SKM-1 treated with dmso at 0.1 percent for 144 hours (cell line): Measurements from ENCODE around the gene PRKCH.

ENCODE experiments used
- DNase-seq: peaks from one replicate; lab custom pipeline; 2025; ENCODE audit not compliant: unreplicated experiment; lab: John Stamatoyannopoulos, UW

PRKCH gene

GRCh38 chr14:61335049-61335448 is 13.7 kb downstream of the PRKCH start:
- DNase-seq, result no peak

DNA sequence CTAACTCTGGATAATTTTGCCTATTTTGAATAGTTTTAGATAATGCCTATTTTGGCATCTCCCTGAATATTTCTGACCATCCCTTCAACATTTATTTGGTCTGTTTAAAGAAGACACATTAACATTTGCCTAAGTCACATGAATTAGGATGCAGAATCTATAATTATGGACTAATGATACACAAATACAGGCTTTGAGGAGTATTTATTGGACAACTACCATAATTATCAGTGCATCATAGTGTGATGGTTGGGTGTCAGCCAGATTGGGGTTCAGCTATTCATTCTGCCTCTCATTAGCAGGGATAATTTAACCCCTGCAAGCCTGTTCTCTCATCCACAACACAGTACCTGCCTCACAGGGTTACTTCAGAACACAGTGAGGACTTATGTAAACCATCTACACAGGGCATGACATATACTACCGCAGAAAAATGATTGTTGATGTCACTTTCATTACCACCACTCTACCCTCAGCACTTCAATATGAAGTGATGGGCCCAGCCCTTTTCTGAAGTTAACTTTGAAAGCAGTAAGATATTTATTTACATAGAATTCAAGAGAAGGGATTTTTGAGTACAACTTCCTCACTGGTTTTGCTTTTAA is 14.4 kb downstream of the PRKCH start:
- DNase-seq, result no peak

DNA sequence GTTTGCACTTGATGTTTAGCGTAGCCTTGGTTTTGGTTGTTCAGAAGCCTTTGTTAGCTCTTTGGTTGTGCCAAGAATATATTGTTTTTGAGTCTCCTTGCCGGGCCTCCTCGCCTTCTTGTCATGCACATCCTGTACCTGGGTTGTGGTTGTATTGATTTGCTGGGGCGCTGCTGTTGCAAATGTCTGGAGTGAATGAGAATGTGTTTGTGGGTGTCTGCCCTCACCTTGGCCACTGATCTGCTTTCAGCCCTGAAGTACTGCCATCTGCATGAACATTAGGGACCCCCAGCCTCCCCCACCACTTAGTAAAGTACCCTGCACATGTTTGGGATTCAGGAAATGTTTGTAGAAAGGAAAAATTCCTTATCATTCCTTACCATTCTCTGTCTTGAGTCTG is 16.5 kb downstream of the PRKCH start:
- no peak for DNase-seq

- DNase-seq, result no peak
These were observed 17.1 kb downstream of the PRKCH start for GRCh38 chr14:61338457-61338856.

- DNase-seq, result no peak
These were observed 20.2 kb downstream of the PRKCH start for GRCh38 chr14:61341275-61342206.

DNA sequence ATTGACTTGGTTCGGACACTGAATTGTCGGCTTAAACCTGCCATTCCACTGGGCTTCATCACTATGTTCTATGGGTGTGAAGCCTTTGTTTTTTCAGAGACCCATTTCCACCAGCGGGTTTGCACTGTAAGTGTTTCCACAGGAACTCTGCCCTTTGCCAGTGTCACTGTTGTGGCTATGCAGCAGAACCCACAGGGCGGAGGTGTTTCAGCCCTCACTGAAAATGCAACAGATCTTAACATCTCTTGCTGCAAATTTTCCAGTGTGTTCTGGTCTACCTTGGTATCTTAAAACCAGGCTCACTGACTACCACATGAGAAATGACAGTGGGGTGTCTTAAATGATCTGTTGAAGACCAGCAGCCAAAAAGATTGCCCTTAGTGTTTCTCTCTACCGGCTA is 21.1 kb downstream of the PRKCH start:
- no peak for DNase-seq

- no peak for DNase-seq
These were observed 21.6 kb downstream of the PRKCH start for GRCh38 chr14:61342932-61343331.

DNA sequence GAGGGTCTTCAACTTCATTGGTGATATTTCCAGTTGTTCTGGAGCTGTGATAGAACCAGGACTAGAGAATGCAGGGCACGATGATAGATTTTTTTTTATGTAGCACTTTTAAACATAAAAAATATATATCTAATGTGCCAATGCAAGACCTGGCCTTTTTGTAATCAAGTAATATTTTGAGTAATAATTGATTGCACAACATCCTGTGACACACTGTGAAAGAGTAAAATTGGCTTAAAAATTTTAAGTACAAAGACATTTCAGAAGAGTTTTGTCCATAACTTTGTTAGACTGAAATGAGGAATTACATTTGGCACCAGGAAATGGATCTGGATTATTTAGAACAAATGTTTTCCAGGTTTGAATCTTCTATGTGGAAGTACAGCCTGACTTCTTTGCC is 22.1 kb downstream of the PRKCH start:
- DNase-seq, result no peak

DNA sequence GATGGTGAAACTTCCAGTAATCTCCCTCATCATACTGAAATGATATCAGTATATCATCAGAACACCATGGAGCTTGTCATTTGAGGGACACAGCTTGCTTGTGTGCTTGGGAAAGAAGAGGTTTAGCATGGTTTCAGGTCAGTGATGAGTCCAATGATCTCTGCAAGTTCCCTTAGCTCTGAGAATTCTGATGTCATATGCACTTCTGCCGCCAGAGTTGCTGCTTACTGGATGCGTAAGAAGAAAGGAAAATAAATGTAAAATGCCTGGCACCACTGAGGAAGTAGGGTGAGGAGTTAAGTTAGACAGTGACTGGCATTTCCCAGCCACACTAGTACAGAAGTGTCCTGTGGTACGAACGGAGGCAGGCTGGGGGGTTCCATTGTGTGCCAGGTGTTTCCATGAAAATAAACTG is 22.6 kb downstream of the PRKCH start:
- DNase-seq, result no peak

DNA sequence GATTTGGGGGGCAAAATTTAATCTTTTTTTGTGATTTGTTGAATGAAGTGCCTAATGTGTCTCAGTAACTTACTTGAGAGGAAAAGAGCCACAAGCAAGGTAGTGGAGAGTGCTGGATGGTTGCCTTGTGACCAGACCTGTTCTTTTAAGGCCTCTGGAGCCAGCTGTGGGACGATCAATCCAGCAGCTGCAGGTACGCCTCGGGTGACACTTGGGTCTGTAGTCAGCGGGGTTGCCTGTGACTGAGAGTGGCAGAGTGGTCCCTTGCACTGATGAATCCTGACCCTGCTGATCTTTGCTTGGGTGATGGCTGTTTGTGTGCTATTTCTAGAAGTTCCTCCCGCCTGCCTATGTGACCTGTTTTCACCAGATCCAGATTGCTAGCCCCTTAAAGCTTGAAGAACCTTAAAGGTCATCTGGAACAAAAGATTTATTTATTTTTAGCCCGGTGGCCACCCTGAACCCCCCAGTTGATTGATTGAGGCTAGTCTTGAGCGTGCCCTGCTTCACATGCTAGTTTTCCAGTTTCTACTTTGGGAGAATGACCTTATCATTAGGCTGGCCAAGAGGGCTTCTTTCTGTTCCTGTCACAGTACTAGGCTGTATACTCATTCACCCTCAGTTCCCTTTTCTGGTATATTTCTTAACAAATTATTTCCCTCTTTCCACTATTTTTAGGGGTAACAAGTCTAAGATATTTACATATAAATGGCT is 23.2 kb downstream of the PRKCH start:
- DNase-seq, result peak; percentile 2

GRCh38 chr14:61345151-61345482 is 23.7 kb downstream of the PRKCH start:
- DNase-seq, result no peak

DNA sequence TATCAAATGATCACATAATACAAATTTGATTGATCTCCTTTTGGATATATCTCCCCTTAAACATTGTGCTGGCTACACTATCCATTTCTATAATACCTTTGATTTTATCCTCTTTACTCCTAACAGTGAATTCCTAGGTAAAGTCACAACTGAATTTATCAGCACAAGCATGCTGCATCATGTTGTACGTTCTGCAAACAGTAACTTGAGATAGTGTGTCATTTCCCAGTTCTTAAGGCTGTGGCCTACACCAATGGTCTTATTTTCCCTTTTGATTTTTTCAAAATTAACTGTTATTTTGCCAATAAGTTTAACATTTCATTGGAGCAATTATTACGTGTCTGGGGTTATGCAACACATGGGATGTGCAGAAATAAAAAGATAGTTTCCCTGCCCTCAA is 24.8 kb downstream of the PRKCH start:
- DNase-seq, result no peak

DNA sequence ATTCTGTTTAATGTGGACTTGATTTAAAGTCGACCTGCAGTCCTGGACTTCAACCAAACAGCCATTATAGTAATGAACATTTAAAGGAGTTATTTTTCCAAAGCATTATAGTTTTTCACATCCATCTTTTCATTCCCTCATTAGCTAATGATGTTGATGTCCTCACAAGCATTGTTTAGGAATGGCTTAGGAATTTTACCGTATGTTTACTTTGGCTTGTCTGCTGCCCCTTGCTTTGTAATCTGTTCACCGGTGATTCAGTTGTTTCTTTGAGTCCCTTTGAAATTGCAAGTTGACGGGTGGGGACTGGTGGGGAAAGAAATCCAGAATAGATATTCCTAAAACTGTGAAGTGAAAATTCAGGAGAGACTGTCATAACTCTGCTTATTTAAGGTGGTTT is 25.4 kb downstream of the PRKCH start:
- no peak for DNase-seq

- peak; percentile 7 for DNase-seq
These were observed 26.6 kb downstream of the PRKCH start for GRCh38 chr14:61347826-61348443.

GRCh38 chr14:61350427-61351270 is 29.3 kb downstream of the PRKCH start:
- DNase-seq, result no peak

GRCh38 chr14:61351477-61351876 is 30.1 kb downstream of the PRKCH start:
- DNase-seq, result no peak

- no peak for DNase-seq
These were observed 34.5 kb downstream of the PRKCH start for GRCh38 chr14:61355892-61356325.

- DNase-seq, result no peak
These were observed 35.7 kb downstream of the PRKCH start for GRCh38 chr14:61357123-61357522.

GRCh38 chr14:61358554-61359226 is 37.3 kb downstream of the PRKCH start:
- no peak for DNase-seq
